PC-9 (cell line): ENCODE results near the gene CDH16.

ENCODE experiments used
- EZH2 ChIP-seq: fragments of 200-600 bp; sonication (generic); IDR thresholded peaks from 2 replicates; pipeline ENCODE4 v1.8.0; 2017; ENCODE audit warnings: antibody characterized with exemption, low read depth
- TF ChIP-seq, protein P1 (sequence below): fragments of 200-600 bp; sonication (generic); conservative IDR thresholded peaks from 2 replicates; pipeline ENCODE4 v1.6.1; 2017; ENCODE audit warnings: mixed run types, antibody characterized with exemption, mild to moderate bottlenecking, moderate library complexity

DNA sequence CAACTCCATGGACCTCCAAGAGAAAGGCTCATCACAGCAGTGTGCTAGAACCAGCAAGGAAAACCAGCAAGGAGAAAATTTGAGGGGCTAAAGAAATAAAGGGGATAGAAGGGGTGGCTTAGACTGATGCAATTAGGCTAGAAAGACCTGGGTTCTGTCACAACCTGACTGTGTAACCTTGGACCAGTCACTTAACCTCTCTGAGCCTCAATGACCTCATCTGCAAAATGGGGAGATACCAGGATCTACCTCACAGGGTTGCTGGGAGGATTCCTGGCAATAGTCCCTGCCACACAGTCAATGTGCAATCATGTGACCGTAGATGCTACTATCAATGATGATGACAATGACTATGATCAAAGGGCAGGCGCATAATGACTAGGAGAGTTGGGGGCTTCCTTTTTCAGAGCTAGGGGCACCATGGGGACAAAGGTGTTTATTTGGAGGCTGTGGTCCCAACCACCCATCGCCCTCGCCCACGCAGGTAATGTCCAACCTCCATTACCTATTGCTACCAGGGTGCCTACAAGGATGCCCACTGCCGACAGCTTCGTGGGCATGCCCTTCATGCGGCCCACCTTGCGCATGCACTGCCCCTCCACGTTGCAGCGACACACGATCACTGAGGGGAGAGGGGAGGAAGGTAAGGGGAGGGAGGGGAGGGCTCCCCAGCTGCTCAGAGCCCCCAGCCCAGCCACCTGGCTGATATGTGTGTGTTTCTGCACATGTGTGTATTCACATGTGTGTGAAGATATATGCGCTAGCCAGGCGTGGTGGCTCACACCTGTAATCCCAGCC is 9.7 kb downstream of the CDH16 start:
- TF ChIP-seq, protein P1, sequence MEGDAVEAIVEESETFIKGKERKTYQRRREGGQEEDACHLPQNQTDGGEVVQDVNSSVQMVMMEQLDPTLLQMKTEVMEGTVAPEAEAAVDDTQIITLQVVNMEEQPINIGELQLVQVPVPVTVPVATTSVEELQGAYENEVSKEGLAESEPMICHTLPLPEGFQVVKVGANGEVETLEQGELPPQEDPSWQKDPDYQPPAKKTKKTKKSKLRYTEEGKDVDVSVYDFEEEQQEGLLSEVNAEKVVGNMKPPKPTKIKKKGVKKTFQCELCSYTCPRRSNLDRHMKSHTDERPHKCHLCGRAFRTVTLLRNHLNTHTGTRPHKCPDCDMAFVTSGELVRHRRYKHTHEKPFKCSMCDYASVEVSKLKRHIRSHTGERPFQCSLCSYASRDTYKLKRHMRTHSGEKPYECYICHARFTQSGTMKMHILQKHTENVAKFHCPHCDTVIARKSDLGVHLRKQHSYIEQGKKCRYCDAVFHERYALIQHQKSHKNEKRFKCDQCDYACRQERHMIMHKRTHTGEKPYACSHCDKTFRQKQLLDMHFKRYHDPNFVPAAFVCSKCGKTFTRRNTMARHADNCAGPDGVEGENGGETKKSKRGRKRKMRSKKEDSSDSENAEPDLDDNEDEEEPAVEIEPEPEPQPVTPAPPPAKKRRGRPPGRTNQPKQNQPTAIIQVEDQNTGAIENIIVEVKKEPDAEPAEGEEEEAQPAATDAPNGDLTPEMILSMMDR = no peak
- no peak for TF ChIP-seq EZH2
